Right atrium auricular region (tissue), 2 donors: ENCODE data around the gene WDR75. TPM values are rescaled to one million over a fixed set of nuclear protein-coding genes. Genes with fewer than 3 reads are reported as not detected.

Experiments used
- DNase-seq: peaks from one replicate; pipeline ENCODE4 v3.0.0-alpha.2; 2019; ENCODE audit warnings: low spot score
- H3K27ac ChIP-seq, 2 donors: fragments of 200-600 bp; sonication (generic); 1 replicate in 1 of 2; 2 replicates in 1 of 2; pipeline ENCODE4 v1.5.1; 2016 to 2019
- H3K27me3 ChIP-seq, 2 donors: fragments of 200-600 bp; sonication (generic); one replicate each; pipeline versions ENCODE4 v1.5.1 to v1.6.0; 2017 to 2019
- H3K36me3 ChIP-seq: fragments of 200-600 bp; sonication (generic); one replicate; pipeline ENCODE4 v1.5.1; 2016
- H3K4me1 ChIP-seq, 2 donors: fragments of 200-600 bp; sonication (generic); one replicate each; pipeline versions ENCODE4 v1.5.1 to v1.6.0; 2017 to 2019
- H3K4me3 ChIP-seq, 2 donors: fragments of 200-600 bp; sonication (generic); 1 replicate in 1 of 2; 2 replicates in 1 of 2; pipeline ENCODE4 v1.5.1; 2017 to 2019; ENCODE audit warnings: mild to moderate bottlenecking in 1 of 2, moderate library complexity in 1 of 2
- H3K9me3 ChIP-seq, 2 donors: fragments of 200-600 bp; sonication (generic); one replicate each; pipeline ENCODE4 v1.5.1; 2019
- total RNA-seq, 2 donors: library from RNA; depleted of rRNA; stranded (reverse); fragments of >200 nt; gene quantifications; one replicate each; pipeline ENCODE4 v1.1.0, GENCODE V29; 2016
- TF ChIP-seq, protein P1 (sequence below), 2 donors: fragments of 200-600 bp; sonication (generic); IDR thresholded peaks; one replicate each; pipeline ENCODE4 v1.5.1; 2019; ENCODE audit warnings: antibody characterized with exemption in 2 of 2

WDR75 gene
- total RNA-seq, 2 donors from 2014 or later, result 11.8 to 15.9 TPM

- Histone ChIP-seq H3K4me3 (no peak overlapping the region), H3K4me1 (no peaks in the 10 kb centered on the region), H3K9me3 (no peaks in the 10 kb centered on the region), H3K27me3 (no peaks in the 10 kb centered on the region), H3K36me3 (no peaks in the 10 kb centered on the region), H3K27ac (no peak overlapping the region)
- TF ChIP-seq, protein P1, sequence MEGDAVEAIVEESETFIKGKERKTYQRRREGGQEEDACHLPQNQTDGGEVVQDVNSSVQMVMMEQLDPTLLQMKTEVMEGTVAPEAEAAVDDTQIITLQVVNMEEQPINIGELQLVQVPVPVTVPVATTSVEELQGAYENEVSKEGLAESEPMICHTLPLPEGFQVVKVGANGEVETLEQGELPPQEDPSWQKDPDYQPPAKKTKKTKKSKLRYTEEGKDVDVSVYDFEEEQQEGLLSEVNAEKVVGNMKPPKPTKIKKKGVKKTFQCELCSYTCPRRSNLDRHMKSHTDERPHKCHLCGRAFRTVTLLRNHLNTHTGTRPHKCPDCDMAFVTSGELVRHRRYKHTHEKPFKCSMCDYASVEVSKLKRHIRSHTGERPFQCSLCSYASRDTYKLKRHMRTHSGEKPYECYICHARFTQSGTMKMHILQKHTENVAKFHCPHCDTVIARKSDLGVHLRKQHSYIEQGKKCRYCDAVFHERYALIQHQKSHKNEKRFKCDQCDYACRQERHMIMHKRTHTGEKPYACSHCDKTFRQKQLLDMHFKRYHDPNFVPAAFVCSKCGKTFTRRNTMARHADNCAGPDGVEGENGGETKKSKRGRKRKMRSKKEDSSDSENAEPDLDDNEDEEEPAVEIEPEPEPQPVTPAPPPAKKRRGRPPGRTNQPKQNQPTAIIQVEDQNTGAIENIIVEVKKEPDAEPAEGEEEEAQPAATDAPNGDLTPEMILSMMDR (IDR thresholded peaks at IDR 0.05), result no peak
- DNase-seq, result no peak
These were observed 39.8 kb downstream of the WDR75 start for GRCh38 chr2:189481071-189481470.

DNA sequence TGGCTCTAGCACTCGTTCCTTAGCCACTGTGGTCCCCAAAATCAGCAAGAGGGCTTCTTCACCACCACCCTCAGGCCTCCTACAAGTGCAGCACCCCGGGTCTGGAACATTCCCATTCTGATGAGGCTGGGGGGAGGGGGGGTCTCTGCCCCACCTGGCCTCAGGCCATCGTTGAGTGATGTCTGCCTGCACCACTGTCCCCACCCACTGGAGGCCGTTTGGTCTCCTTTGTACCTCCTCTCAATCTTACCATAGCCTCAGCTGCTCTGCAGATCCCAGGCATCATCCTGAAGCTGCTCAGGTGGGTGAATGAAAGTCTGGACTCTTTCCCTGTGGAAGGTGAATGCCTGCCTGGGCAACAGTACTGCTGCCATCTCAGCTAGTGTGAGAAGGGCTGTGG lies 42.3 kb downstream of the WDR75 start:
- no peak for DNase-seq
- no peak overlapping the region for H3K4me3 ChIP-seq
- H3K27me3 ChIP-seq, result no peaks in the 10 kb centered on the region
- TF ChIP-seq, protein P1 (IDR thresholded peaks at IDR 0.05), result no peak
- H3K4me1 ChIP-seq, result no peaks in the 10 kb centered on the region
- no peaks in the 10 kb centered on the region for H3K36me3 ChIP-seq
- H3K27ac ChIP-seq, result no peak overlapping the region
- no peaks in the 10 kb centered on the region for H3K9me3 ChIP-seq

GRCh38 chr2:189483980-189484740 lies 42.9 kb downstream of the WDR75 start:
- no peak overlapping the region for H3K27ac ChIP-seq
- no peak overlapping the region for H3K4me3 ChIP-seq
- no peaks in the 10 kb centered on the region for H3K4me1 ChIP-seq
- H3K9me3 ChIP-seq, result no peaks in the 10 kb centered on the region
- H3K36me3 ChIP-seq, result no peaks in the 10 kb centered on the region
- no peak for DNase-seq
- TF ChIP-seq, protein P1 (IDR thresholded peaks at IDR 0.05), result no peak
- no peaks in the 10 kb centered on the region for H3K27me3 ChIP-seq

DNA sequence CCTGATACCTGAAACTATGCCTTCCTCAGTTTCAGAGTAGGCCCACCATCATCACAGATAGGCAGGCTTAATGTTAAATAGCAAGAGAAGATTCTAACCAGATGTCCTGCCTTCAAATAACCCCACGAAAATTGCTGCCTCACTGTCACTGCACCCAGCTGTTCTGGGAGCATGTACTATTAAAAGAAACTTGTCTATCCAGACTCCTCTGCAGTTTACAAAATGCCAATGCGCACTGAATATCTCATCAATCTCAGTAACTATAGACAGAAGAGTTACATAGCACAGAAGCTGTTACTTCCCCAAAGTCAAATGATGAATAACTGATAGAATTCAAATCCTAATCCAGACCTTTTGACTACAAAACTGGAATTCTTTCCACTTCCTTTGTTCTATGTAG lies 43.9 kb downstream of the WDR75 start:
- H3K27me3 ChIP-seq, result no peaks in the 10 kb centered on the region
- no peaks in the 10 kb centered on the region for H3K36me3 ChIP-seq
- no peaks in the 10 kb centered on the region for H3K9me3 ChIP-seq
- TF ChIP-seq, protein P1 (IDR thresholded peaks at IDR 0.05), result no peak
- H3K27ac ChIP-seq, result no peak overlapping the region
- no peak overlapping the region for H3K4me3 ChIP-seq
- DNase-seq, result no peak
- no peaks in the 10 kb centered on the region for H3K4me1 ChIP-seq

- H3K27ac ChIP-seq, result no peak overlapping the region
- no peaks in the 10 kb centered on the region for H3K4me1 ChIP-seq
- DNase-seq, result no peak
- no peaks in the 10 kb centered on the region for H3K9me3 ChIP-seq
- TF ChIP-seq, protein P1 (IDR thresholded peaks at IDR 0.05), result no peak
- no peaks in the 10 kb centered on the region for H3K27me3 ChIP-seq
- H3K36me3 ChIP-seq, result no peaks in the 10 kb centered on the region
- H3K4me3 ChIP-seq, result no peak overlapping the region
These were observed 45.0 kb downstream of the WDR75 start for GRCh38 chr2:189486237-189486770.
